Astrocyte (in vitro differentiated cells and primary cell): ENCODE data around the gene ATP1A2.

Experiments
- EZH2 ChIP-seq: IDR thresholded peaks from 2 replicates; pipeline ENCODE4 v1.6.1; 2012; ENCODE audit warnings: mild to moderate bottlenecking, low read length, inconsistent platforms; ENCODE audit not compliant: insufficient read depth
- TF ChIP-seq, protein P1 (sequence below): IDR thresholded peaks from 2 replicates; pipeline ENCODE4 v1.5.1; 2011; ENCODE audit warnings: low read depth, mild to moderate bottlenecking, inconsistent platforms, low read length, moderate library complexity; ENCODE audit not compliant: insufficient read depth

DNA sequence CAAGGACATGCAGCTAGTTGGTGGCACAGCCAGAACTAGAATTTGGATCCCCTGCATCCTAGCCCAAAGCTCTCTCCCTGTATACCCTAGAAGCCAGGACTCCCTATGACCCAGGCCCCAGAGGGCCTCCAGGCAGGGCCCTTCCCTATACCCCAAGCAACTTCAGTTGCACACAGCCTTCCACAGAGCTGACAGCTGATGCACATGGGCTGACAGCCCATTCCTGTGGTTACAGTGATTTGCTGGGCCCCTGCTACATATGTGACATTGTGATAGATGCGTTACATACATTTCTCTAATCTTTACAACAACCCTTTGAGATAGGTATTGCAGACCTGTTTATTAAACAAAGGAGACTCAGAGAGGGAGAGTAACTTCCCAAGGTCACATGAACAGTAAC, 5.8 kb downstream of the ATP1A2 start:
- TF ChIP-seq, protein P1, sequence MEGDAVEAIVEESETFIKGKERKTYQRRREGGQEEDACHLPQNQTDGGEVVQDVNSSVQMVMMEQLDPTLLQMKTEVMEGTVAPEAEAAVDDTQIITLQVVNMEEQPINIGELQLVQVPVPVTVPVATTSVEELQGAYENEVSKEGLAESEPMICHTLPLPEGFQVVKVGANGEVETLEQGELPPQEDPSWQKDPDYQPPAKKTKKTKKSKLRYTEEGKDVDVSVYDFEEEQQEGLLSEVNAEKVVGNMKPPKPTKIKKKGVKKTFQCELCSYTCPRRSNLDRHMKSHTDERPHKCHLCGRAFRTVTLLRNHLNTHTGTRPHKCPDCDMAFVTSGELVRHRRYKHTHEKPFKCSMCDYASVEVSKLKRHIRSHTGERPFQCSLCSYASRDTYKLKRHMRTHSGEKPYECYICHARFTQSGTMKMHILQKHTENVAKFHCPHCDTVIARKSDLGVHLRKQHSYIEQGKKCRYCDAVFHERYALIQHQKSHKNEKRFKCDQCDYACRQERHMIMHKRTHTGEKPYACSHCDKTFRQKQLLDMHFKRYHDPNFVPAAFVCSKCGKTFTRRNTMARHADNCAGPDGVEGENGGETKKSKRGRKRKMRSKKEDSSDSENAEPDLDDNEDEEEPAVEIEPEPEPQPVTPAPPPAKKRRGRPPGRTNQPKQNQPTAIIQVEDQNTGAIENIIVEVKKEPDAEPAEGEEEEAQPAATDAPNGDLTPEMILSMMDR, result no peak
- TF ChIP-seq EZH2, result no peak
